K562 (cell line): ENCODE data around the gene ORMDL3. TPM values are rescaled to one million over a fixed set of nuclear protein-coding genes. Genes with fewer than 3 reads are reported as not detected.

ENCODE experiments used
- ARID3B ChIP-seq: fragments of 250-450 bp; sonication (Bioruptor Pico); IDR thresholded peaks from 2 replicates; pipeline ENCODE4 v1.4.0; 2020; ENCODE audit warnings: borderline replicate concordance
- ATF6 ChIP-seq: sonication (generic); formaldehyde crosslinking; IDR thresholded peaks from 2 replicates; pipeline ENCODE4 v1.4.0; 2020; ENCODE audit warnings: mild to moderate bottlenecking, missing genetic modification reagents
- BRD4 ChIP-seq: fragments of 200-600 bp; sonication (generic); IDR thresholded peaks from 2 replicates; pipeline ENCODE4 v1.6.1; 2017; ENCODE audit warnings: inconsistent platforms
- FOXP1 ChIP-seq: sonication (generic); formaldehyde crosslinking; IDR thresholded peaks from 2 replicates; pipeline ENCODE4 v1.8.0; 2022; ENCODE audit warnings: mild to moderate bottlenecking, missing genetic modification reagents
- HBP1 ChIP-seq: fragments of 450-650 bp; formaldehyde crosslinking; IDR thresholded peaks from 2 replicates; pipeline ENCODE4 v1.4.0; 2022; ENCODE audit warnings: missing genetic modification characterization
- HDGF ChIP-seq: fragments of 450-650 bp; IDR thresholded peaks from 2 replicates; pipeline ENCODE4 v1.6.1; 2016
- NFRKB ChIP-seq: fragments of 450-650 bp; IDR thresholded peaks from 2 replicates; pipeline ENCODE4 v1.6.1; 2016; ENCODE audit warnings: low read depth
- OTX1 ChIP-seq: fragments of 450-650 bp; formaldehyde crosslinking; IDR thresholded peaks from 2 replicates; pipeline ENCODE4 v1.4.0; 2022; ENCODE audit warnings: mild to moderate bottlenecking
- PCBP1 ChIP-seq: fragments of 200-400 bp; formaldehyde crosslinking; IDR thresholded peaks from 2 replicates; pipeline ENCODE4 v1.6.1; 2018; ENCODE audit warnings: mild to moderate bottlenecking, low read depth, low read length; ENCODE audit not compliant: poor library complexity, severe bottlenecking
- PHB2 ChIP-seq: fragments of 450-650 bp; IDR thresholded peaks from 2 replicates; pipeline ENCODE4 v1.6.1; 2017; ENCODE audit warnings: low read depth
- POLR2AphosphoS5 ChIP-seq: IDR thresholded peaks from 2 replicates; pipeline ENCODE4 v1.6.1; 2011; ENCODE audit warnings: mild to moderate bottlenecking, low read depth, low read length, moderate library complexity; ENCODE audit not compliant: control insufficient read depth, insufficient read depth
- SMARCA5 ChIP-seq: fragments of 450-650 bp; IDR thresholded peaks from 2 replicates; pipeline ENCODE4 v1.6.1; 2016
- SP2 ChIP-seq: IDR thresholded peaks from 2 replicates; pipeline ENCODE4 v1.6.1; 2011; ENCODE audit warnings: mild to moderate bottlenecking, low read depth, low read length, moderate library complexity; ENCODE audit not compliant: poor library complexity, severe bottlenecking; ENCODE audit errors: extremely low read depth
- TEAD4 ChIP-seq, 2 experiments: sonication (generic) in 1 of 2; formaldehyde crosslinking in 1 of 2; IDR thresholded peaks; 2 replicates each; pipeline versions ENCODE4 v1.6.1 to v1.8.0; 2012 to 2022; ENCODE audit warnings: borderline replicate concordance in 1 of 2, inconsistent platforms in 1 of 2, low read length in 1 of 2, mild to moderate bottlenecking in 1 of 2, missing genetic modification reagents in 1 of 2
- THAP7 ChIP-seq: fragments of 250-450 bp; sonication (Bioruptor Pico); IDR thresholded peaks from 2 replicates; pipeline ENCODE4 v1.5.0; 2021
- ZBTB17 ChIP-seq: fragments of 450-650 bp; formaldehyde crosslinking; IDR thresholded peaks from 2 replicates; pipeline ENCODE4 v1.4.0; 2020; ENCODE audit warnings: mild to moderate bottlenecking
- ZKSCAN8 ChIP-seq: fragments of 200-800 bp; sonication (Bioruptor generic); IDR thresholded peaks from 2 replicates; pipeline ENCODE4 v1.6.1; 2016; ENCODE audit warnings: missing genetic modification characterization, missing compliant biosample characterization
- ZNF143 ChIP-seq: sonication (generic); formaldehyde crosslinking; IDR thresholded peaks from 2 replicates; pipeline ENCODE4 v1.9.0; 2022; ENCODE audit warnings: mild to moderate bottlenecking, missing genetic modification reagents
- ZNF212 ChIP-seq: fragments of 450-650 bp; formaldehyde crosslinking; IDR thresholded peaks from 2 replicates; pipeline ENCODE4 v1.4.0; 2020; ENCODE audit warnings: mild to moderate bottlenecking
- ZNF347 ChIP-seq: fragments of 450-650 bp; formaldehyde crosslinking; IDR thresholded peaks from 2 replicates; pipeline ENCODE4 v1.4.0; 2020; ENCODE audit warnings: low read depth, mild to moderate bottlenecking, moderate library complexity
- ZNF384 ChIP-seq: IDR thresholded peaks from 2 replicates; pipeline ENCODE4 v1.6.1; 2012; ENCODE audit warnings: low read depth, low read length, improper control_type of control experiment
- ZNF583 ChIP-seq: fragments of 250-450 bp; sonication (Bioruptor Pico); IDR thresholded peaks from 2 replicates; pipeline ENCODE4 v1.4.0; 2020
- ZNF75A ChIP-seq: fragments of 450-650 bp; formaldehyde crosslinking; IDR thresholded peaks from 2 replicates; pipeline ENCODE4 v1.4.0; 2020; ENCODE audit warnings: mild to moderate bottlenecking
- ZNF778 ChIP-seq: fragments of 450-650 bp; formaldehyde crosslinking; IDR thresholded peaks from 2 replicates; pipeline ENCODE4 v1.4.0; 2020; ENCODE audit warnings: mild to moderate bottlenecking, moderate library complexity
- ZNF780A ChIP-seq: fragments of 250-450 bp; sonication (Bioruptor Pico); IDR thresholded peaks from 2 replicates; pipeline ENCODE4 v1.5.0; 2021; ENCODE audit warnings: mild to moderate bottlenecking
- polyA plus RNA-seq, 8 experiments: library from polyadenylated mRNA; depleted of rRNA in 4 of 8; stranded (reverse) in 5 of 8; unstranded in 3 of 8; fragments of >200 nt; fragmentation: Nextera tagmentation in 2 of 8; fragmentation: Illumina TruSeq in 1 of 8; extraction: Ambion mirVana in 2 of 8; extraction: Trizol in 1 of 8; gene quantifications; 2 replicates each; pipeline versions ENCODE4 v1.2.1 to v1.2.3, GENCODE V29; 2011 to 2014; ENCODE audit warnings: inconsistent platforms in 1 of 8, missing spikeins in 1 of 8
- total RNA-seq, 7 experiments: library from RNA; depleted of rRNA in 6 of 7; stranded (reverse); fragments of >200 nt in 6 of 7; fragmentation: Illumina TruSeq in 2 of 7; extraction: Trizol in 2 of 7; gene quantifications; 2 replicates each; pipeline versions ENCODE4 v1.2.1 to v1.2.3, GENCODE V29; 2011 to 2021; ENCODE audit warnings: low replicate concordance in 1 of 7

Gene ORMDL3
- total and polyA plus RNA-seq, 9 of the 15 experiments (the other 6 are each of a cell fraction or from before 2014, with no cell fraction given) = 2.7 to 57.4 (median 27.1) TPM

GRCh38 chr17:39939588-39940419 lies 12.4 kb upstream of the ORMDL3 start (continued):
- TF ChIP-seq ARID3B (no peak), ZNF212 (CRISPR knock-in tag) (no peak), ZNF347 (no peak), FOXP1 (CRISPR knock-in tag) (no peak), BRD4 (no peak), NFRKB (no peak), ZNF778 (CRISPR knock-in tag) (no peak), SMARCA5 (peak; percentile 65; the same call in 1 of the 2 replicates), PHB2 (no peak), ZKSCAN8 (CRISPR knock-in tag) (no peak), ZNF384 (no peak), TEAD4 (IDR thresholded peaks at IDR 0.05; ENCODE audit: low read length) (0 out of 2 replicates have a peak, but pooled peaks have one; percentile 35), TEAD4 (CRISPR knock-in tag; IDR thresholded peaks at IDR 0.05; ENCODE audit: borderline replicate concordance) (no peak), ZNF75A (CRISPR knock-in tag) (peak; percentile 73; the same call in 1 of the 2 replicates), ZNF583 (CRISPR knock-in tag) (no peak), THAP7 (CRISPR knock-in tag) (no peak), ATF6 (CRISPR knock-in tag) (no peak), POLR2AphosphoS5 (no peak), HBP1 (CRISPR knock-in tag) (no peak), ZNF780A (CRISPR knock-in tag) (no peak), OTX1 (CRISPR knock-in tag) (no peak), PCBP1 (no peak), ZNF143 (CRISPR knock-in tag) (no peak), SP2 (no peak), ZBTB17 (CRISPR knock-in tag) (peak; percentile 63; the same call in 1 of the 2 replicates), HDGF (no peak)
